OCI-LY1 (cell line): Measurements from ENCODE around the gene PRKAR2B.

Experiments used
- EZH2 ChIP-seq: fragments of 200-600 bp; sonication (generic), shearing (Covaris generic); IDR thresholded peaks from 2 replicates; pipeline ENCODE4 v1.8.0; 2017; ENCODE audit warnings: borderline replicate concordance, mixed run types, mild to moderate bottlenecking, antibody characterized with exemption, low read length, moderate library complexity, mixed read lengths
- TF ChIP-seq, protein P1 (sequence below): fragments of 200-600 bp; sonication (generic), shearing (Covaris generic); IDR thresholded peaks from 2 replicates; pipeline ENCODE4 v1.5.1; 2017; ENCODE audit warnings: mild to moderate bottlenecking, antibody characterized with exemption, low read length, moderate library complexity, mixed read lengths

DNA sequence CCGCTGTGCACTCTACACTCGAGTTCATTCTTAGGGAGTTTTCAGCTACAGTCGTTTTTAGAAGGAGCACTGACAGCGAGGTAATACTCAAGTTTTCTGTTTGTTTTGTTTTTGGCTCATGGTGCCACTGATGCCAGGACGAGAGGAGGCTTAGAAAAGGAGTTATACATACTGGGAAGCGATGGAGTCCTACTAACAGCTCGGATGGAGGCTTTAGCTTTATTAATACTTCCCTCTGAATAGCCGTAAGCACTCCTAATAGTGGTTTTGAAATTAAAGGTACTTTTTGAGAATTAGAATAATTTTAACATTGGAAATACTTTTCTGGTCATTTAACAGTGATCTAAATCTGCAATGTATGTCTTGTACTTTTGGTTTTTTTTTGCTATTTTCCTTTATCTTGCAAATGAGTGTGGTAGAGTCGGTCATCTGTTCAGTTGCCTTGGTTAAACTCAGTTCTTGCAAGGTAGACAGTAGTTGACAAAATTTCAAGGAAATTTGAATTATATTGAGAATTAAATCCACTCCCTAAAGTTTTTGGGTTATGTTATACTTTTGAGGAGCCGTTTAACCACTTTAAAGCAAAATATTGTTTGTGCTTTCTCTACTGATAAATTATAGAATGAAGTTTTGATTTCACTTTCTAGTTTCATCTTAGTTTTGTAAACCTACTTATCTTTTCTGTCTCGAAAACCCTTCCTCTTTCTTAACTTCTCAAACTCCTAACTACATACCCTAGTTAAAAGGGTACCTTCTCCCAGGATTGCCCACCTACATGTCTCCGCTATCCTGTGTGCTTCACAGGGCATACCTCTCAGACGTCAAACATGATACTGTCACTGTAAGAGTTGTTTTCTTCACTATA is 125.8 kb downstream of the PRKAR2B start:
- no peak for TF ChIP-seq EZH2
- TF ChIP-seq, protein P1, sequence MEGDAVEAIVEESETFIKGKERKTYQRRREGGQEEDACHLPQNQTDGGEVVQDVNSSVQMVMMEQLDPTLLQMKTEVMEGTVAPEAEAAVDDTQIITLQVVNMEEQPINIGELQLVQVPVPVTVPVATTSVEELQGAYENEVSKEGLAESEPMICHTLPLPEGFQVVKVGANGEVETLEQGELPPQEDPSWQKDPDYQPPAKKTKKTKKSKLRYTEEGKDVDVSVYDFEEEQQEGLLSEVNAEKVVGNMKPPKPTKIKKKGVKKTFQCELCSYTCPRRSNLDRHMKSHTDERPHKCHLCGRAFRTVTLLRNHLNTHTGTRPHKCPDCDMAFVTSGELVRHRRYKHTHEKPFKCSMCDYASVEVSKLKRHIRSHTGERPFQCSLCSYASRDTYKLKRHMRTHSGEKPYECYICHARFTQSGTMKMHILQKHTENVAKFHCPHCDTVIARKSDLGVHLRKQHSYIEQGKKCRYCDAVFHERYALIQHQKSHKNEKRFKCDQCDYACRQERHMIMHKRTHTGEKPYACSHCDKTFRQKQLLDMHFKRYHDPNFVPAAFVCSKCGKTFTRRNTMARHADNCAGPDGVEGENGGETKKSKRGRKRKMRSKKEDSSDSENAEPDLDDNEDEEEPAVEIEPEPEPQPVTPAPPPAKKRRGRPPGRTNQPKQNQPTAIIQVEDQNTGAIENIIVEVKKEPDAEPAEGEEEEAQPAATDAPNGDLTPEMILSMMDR = no peak
